Measurements from ENCODE around the gene ATG9B.

Gene ATG9B

DNA sequence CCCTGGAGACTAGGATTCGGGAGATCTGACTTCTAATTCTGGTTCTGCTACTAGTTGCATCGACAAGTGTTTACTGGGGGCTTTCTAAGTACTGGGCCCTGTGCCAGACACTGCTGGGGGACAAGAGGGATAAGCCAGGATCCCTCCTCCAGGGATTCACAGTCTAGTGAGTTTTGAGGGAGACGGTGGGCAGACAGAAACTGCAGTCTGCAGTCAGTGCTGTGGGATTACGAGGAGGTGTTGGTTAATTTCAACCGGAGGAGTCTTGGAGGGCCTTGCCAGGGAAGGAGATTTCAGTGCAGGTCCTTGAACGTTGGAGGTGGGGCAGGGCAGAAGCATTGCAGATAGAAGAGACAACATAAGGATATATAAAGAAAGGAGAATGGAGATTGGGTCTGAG, 42.6 kb downstream of the ATG9B start:
- TF ChIP-seq ZFP3 (CRISPR knock-in tag; IDR thresholded peaks at IDR 0.05) (no peak), ESRRG (CRISPR knock-in tag; IDR thresholded peaks at IDR 0.05) (no peak), GLIS3 (CRISPR knock-in tag; IDR thresholded peaks at IDR 0.05) (no peak)
- TF ChIP-seq, protein P1, sequence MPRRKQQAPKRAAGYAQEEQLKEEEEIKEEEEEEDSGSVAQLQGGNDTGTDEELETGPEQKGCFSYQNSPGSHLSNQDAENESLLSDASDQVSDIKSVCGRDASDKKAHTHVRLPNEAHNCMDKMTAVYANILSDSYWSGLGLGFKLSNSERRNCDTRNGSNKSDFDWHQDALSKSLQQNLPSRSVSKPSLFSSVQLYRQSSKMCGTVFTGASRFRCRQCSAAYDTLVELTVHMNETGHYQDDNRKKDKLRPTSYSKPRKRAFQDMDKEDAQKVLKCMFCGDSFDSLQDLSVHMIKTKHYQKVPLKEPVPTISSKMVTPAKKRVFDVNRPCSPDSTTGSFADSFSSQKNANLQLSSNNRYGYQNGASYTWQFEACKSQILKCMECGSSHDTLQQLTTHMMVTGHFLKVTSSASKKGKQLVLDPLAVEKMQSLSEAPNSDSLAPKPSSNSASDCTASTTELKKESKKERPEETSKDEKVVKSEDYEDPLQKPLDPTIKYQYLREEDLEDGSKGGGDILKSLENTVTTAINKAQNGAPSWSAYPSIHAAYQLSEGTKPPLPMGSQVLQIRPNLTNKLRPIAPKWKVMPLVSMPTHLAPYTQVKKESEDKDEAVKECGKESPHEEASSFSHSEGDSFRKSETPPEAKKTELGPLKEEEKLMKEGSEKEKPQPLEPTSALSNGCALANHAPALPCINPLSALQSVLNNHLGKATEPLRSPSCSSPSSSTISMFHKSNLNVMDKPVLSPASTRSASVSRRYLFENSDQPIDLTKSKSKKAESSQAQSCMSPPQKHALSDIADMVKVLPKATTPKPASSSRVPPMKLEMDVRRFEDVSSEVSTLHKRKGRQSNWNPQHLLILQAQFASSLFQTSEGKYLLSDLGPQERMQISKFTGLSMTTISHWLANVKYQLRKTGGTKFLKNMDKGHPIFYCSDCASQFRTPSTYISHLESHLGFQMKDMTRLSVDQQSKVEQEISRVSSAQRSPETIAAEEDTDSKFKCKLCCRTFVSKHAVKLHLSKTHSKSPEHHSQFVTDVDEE (CRISPR knock-in tag; IDR thresholded peaks at IDR 0.05): no peak
- no peak for ATAC-seq

DNA sequence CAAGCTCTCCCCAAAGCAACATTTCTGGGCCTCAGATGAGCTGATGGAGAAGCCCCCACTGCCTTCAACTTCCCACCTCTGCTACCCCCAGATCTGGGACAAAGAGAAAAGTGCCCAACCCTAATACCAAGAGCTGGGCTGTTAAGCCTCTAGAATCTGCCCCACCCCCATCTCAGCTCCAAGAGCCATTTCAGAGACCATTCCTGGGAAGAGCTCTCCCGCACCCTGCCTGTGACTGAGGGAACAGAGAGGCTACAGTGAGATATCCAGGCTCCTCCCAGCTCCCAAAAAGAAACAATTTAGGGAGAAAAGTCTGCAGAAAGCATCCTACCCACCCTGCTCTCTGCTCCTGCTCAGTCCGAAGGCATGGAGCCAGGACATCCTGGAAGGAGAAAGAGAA, 43.6 kb downstream of the ATG9B start:
- TF ChIP-seq BACH2 (CRISPR knock-in tag; IDR thresholded peaks at IDR 0.05; ENCODE audit: borderline replicate concordance) (no peak), ZNF565 (CRISPR knock-in tag; conservative IDR thresholded peaks at IDR 0.05; ENCODE audit: low read depth) (no peak), ZNF70 (CRISPR knock-in tag; IDR thresholded peaks at IDR 0.05) (no peak), ZNF8 (CRISPR knock-in tag; IDR thresholded peaks at IDR 0.05) (no peak), RARB (CRISPR knock-in tag; IDR thresholded peaks at IDR 0.05) (no peak), ESRRG (CRISPR knock-in tag; IDR thresholded peaks at IDR 0.05) (no peak), TCF4 (CRISPR knock-in tag; IDR thresholded peaks at IDR 0.05; ENCODE audit: borderline replicate concordance) (no peak), ISL1 (CRISPR knock-in tag; IDR thresholded peaks at IDR 0.05) (no peak), ARNTL (CRISPR knock-in tag; IDR thresholded peaks at IDR 0.05; ENCODE audit: borderline replicate concordance, low read depth) (no peak), TOX (CRISPR knock-in tag; IDR thresholded peaks at IDR 0.05; ENCODE audit: borderline replicate concordance) (no peak), OSR1 (CRISPR knock-in tag; IDR thresholded peaks at IDR 0.05) (no peak), SNAI2 (CRISPR knock-in tag; IDR thresholded peaks at IDR 0.05) (no peak)
- TF ChIP-seq, protein P2, sequence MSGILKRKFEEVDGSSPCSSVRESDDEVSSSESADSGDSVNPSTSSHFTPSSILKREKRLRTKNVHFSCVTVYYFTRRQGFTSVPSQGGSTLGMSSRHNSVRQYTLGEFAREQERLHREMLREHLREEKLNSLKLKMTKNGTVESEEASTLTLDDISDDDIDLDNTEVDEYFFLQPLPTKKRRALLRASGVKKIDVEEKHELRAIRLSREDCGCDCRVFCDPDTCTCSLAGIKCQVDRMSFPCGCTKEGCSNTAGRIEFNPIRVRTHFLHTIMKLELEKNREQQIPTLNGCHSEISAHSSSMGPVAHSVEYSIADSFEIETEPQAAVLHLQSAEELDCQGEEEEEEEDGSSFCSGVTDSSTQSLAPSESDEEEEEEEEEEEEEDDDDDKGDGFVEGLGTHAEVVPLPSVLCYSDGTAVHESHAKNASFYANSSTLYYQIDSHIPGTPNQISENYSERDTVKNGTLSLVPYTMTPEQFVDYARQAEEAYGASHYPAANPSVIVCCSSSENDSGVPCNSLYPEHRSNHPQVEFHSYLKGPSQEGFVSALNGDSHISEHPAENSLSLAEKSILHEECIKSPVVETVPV (CRISPR knock-in tag; IDR thresholded peaks at IDR 0.05): no peak
- TF ChIP-seq, protein P3, sequence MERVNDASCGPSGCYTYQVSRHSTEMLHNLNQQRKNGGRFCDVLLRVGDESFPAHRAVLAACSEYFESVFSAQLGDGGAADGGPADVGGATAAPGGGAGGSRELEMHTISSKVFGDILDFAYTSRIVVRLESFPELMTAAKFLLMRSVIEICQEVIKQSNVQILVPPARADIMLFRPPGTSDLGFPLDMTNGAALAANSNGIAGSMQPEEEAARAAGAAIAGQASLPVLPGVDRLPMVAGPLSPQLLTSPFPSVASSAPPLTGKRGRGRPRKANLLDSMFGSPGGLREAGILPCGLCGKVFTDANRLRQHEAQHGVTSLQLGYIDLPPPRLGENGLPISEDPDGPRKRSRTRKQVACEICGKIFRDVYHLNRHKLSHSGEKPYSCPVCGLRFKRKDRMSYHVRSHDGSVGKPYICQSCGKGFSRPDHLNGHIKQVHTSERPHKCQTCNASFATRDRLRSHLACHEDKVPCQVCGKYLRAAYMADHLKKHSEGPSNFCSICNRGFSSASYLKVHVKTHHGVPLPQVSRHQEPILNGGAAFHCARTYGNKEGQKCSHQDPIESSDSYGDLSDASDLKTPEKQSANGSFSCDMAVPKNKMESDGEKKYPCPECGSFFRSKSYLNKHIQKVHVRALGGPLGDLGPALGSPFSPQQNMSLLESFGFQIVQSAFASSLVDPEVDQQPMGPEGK (CRISPR knock-in tag; IDR thresholded peaks at IDR 0.05; ENCODE audit: borderline replicate concordance): no peak
- TF ChIP-seq, protein P4, sequence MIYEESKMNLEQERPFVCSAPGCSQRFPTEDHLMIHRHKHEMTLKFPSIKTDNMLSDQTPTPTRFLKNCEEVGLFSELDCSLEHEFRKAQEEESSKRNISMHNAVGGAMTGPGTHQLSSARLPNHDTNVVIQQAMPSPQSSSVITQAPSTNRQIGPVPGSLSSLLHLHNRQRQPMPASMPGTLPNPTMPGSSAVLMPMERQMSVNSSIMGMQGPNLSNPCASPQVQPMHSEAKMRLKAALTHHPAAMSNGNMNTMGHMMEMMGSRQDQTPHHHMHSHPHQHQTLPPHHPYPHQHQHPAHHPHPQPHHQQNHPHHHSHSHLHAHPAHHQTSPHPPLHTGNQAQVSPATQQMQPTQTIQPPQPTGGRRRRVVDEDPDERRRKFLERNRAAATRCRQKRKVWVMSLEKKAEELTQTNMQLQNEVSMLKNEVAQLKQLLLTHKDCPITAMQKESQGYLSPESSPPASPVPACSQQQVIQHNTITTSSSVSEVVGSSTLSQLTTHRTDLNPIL (CRISPR knock-in tag; IDR thresholded peaks at IDR 0.05; ENCODE audit: low read depth): no peak
- TF ChIP-seq, protein P1 (CRISPR knock-in tag; IDR thresholded peaks at IDR 0.05): no peak

DNA sequence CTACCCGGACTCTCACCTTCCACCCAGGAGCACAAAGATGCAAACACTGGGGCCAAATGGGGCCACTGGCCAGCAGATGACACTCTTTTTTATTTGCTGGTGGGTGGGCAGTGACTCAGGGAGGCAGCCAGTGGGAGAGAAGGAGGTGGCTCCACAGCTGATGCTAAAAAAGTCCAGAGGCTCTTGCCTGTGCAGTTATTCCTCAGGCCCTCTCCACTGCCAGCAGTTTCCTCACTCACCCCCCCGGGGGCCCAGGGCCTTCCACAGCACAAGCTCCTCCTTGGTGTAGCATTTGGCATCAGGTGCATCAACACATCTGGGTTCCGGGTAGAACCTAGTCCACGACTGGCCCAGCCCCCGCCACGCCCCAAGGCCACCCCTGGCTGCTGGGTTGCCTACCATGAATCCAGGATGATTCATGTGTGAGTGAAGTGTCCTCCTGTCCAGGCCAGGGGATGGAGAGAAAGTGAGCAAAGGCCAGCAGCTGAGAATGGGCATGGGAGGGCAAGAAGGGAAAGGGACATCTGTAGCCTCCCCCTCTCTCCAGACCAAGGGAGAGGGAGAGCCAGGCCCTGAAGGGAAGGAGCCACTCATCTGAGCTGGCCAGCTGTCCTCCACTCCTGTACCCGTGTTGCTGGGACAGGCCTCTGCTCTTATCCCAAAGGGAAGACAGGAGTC, 44.4 kb downstream of the ATG9B start:
- no peak for ATAC-seq
- TF ChIP-seq, protein P3 (CRISPR knock-in tag; IDR thresholded peaks at IDR 0.05; ENCODE audit: borderline replicate concordance): no peak
- TF ChIP-seq ZFP30 (CRISPR knock-in tag; IDR thresholded peaks at IDR 0.05): no peak
- TF ChIP-seq, protein P4 (CRISPR knock-in tag; IDR thresholded peaks at IDR 0.05; ENCODE audit: low read depth): no peak
- no peak for TF ChIP-seq ARNTL (CRISPR knock-in tag; IDR thresholded peaks at IDR 0.05; ENCODE audit: borderline replicate concordance, low read depth)
- no peak for TF ChIP-seq ZNF565 (CRISPR knock-in tag; conservative IDR thresholded peaks at IDR 0.05; ENCODE audit: low read depth)
- TF ChIP-seq, protein P5, sequence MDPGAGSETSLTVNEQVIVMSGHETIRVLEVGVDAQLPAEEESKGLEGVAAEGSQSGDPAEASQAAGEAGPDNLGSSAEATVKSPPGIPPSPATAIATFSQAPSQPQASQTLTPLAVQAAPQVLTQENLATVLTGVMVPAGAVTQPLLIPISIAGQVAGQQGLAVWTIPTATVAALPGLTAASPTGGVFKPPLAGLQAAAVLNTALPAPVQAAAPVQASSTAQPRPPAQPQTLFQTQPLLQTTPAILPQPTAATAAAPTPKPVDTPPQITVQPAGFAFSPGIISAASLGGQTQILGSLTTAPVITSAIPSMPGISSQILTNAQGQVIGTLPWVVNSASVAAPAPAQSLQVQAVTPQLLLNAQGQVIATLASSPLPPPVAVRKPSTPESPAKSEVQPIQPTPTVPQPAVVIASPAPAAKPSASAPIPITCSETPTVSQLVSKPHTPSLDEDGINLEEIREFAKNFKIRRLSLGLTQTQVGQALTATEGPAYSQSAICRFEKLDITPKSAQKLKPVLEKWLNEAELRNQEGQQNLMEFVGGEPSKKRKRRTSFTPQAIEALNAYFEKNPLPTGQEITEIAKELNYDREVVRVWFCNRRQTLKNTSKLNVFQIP (CRISPR knock-in tag; IDR thresholded peaks at IDR 0.05; ENCODE audit: borderline replicate concordance, low read depth): no peak

More for the DNA sequence above, 43.6 kb downstream of the ATG9B start:
- no peak for ATAC-seq

All from SK-N-SH treated with all-trans-retinoic acid at 6 μM for 48 hours (cell line).